C4-2B (cell line): ENCODE data around the gene DNASE1L1.

Experiments used
- CTCF ChIP-seq: fragments of 450-650 bp; conservative IDR thresholded peaks from 2 replicates; pipeline ENCODE4 v1.5.1; 2017; ENCODE audit warnings: mild to moderate bottlenecking
- ZFX ChIP-seq: fragments of 450-650 bp; IDR thresholded peaks from 2 replicates; pipeline ENCODE4 v1.6.1; 2017

GRCh38 chrX:154378799-154379568, 30.1 kb downstream of the DNASE1L1 start, which contains the start of gene EMD:
- TF ChIP-seq CTCF (no peak), ZFX (peak; percentile 73)
